Measurements from ENCODE around the gene KCNG2.

The KCNG2 gene

GRCh38 chr18:79769698-79770500 lies 27.8 kb upstream of the KCNG2 start:
- 87 to 89% methylated on average over 30 to 31 of the region's 31 CpGs for WGBS, 2 experiments (ENCODE audit: insufficient coverage in 2 of 2)
- H3K9me3 ChIP-seq (ENCODE audit: control insufficient read depth, low read length) = peaks cover 5% of the 10 kb centered on the region
- H3K4me1 ChIP-seq (ENCODE audit: control insufficient read depth, insufficient read depth, low read length, poor library complexity, severe bottlenecking) = no peaks in the 10 kb centered on the region
- no peaks in the 10 kb centered on the region for H3K36me3 ChIP-seq (ENCODE audit: control insufficient read depth, insufficient read depth, low read length)
- H3K27ac ChIP-seq (ENCODE audit: low read depth, low read length, severe bottlenecking) = no peak overlapping the region
- H3K4me3 ChIP-seq (ENCODE audit: extremely low read depth, insufficient read depth, low read length, poor library complexity, severe bottlenecking) = no peak overlapping the region

- H3K4me1 ChIP-seq (ENCODE audit: control insufficient read depth, insufficient read depth, low read length, poor library complexity, severe bottlenecking) = no peaks in the 10 kb centered on the region
- WGBS, 2 experiments (ENCODE audit: insufficient coverage in 2 of 2) = 75 to 78% methylated on average over 7 to 8 of the region's 11 CpGs
- no peak overlapping the region for H3K4me3 ChIP-seq (ENCODE audit: extremely low read depth, insufficient read depth, low read length, poor library complexity, severe bottlenecking)
- no peak overlapping the region for H3K27ac ChIP-seq (ENCODE audit: low read depth, low read length, severe bottlenecking)
- H3K36me3 ChIP-seq (ENCODE audit: control insufficient read depth, insufficient read depth, low read length) = no peaks in the 10 kb centered on the region
- H3K9me3 ChIP-seq (ENCODE audit: control insufficient read depth, low read length) = peaks cover 5% of the 10 kb centered on the region
These were observed 27.3 kb upstream of the KCNG2 start for GRCh38 chr18:79770501-79770815.

- Histone ChIP-seq H3K36me3 (ENCODE audit: control insufficient read depth, insufficient read depth, low read length) (no peaks in the 10 kb centered on the region), H3K4me1 (ENCODE audit: control insufficient read depth, insufficient read depth, low read length, poor library complexity, severe bottlenecking) (no peaks in the 10 kb centered on the region), H3K4me3 (ENCODE audit: extremely low read depth, insufficient read depth, low read length, poor library complexity, severe bottlenecking) (no peak overlapping the region), H3K27ac (ENCODE audit: low read depth, low read length, severe bottlenecking) (no peak overlapping the region), H3K9me3 (ENCODE audit: control insufficient read depth, low read length) (peaks cover 5% of the 10 kb centered on the region)
- 97 to 99% methylated on average over 6 to 7 of the region's 24 CpGs for WGBS, 2 experiments (ENCODE audit: insufficient coverage in 2 of 2)
These were observed 26.9 kb upstream of the KCNG2 start for GRCh38 chr18:79770826-79771225.

- no peaks in the 10 kb centered on the region for H3K36me3 ChIP-seq (ENCODE audit: control insufficient read depth, insufficient read depth, low read length)
- no peak overlapping the region for H3K4me3 ChIP-seq (ENCODE audit: extremely low read depth, insufficient read depth, low read length, poor library complexity, severe bottlenecking)
- WGBS, 2 experiments (ENCODE audit: insufficient coverage in 2 of 2) = 73 to 86% methylated on average over 19 to 21 of the region's 35 CpGs
- H3K9me3 ChIP-seq (ENCODE audit: control insufficient read depth, low read length) = peaks cover 5% of the 10 kb centered on the region
- H3K27ac ChIP-seq (ENCODE audit: low read depth, low read length, severe bottlenecking) = no peak overlapping the region
- H3K4me1 ChIP-seq (ENCODE audit: control insufficient read depth, insufficient read depth, low read length, poor library complexity, severe bottlenecking) = no peaks in the 10 kb centered on the region
These were observed 26.2 kb upstream of the KCNG2 start for GRCh38 chr18:79771446-79772107.

DNA sequence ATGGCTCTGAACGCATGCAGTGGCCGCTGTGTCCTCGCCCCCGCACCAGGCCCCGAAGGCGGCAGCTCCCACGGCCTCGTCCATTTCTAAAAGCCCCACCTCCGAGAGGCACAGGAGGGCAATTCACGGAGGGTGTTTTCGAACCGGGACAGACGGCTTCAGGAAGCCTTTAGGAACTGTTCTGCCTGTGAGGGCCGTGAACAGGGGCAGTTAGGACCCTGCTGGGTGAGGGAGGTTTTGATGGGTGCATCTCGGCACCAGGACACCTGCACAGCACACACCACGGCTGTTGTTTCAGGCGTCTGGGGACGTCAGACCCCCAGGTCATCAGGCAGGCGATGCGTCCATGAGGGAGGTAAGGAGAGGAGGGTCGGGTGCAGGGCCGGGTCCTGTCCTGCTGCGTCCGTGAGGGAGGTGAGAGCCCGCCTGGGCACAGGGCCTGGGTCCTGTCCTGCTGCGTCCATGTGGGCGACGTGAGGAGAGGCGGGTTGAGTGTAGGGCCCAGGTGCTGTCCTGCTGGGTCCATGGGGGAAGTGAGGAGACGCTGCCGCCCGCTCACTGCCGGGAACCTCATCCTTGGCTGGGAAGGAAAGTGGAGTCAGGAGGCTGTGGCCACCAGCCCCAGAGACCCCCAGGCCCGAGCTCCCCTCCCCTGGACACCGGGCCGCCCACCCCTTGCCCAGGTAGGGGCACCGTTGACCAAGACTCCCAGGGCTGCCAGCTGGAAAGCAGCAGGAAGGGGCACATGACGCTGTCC lies 25.5 kb upstream of the KCNG2 start:
- Histone ChIP-seq H3K4me3 (ENCODE audit: extremely low read depth, insufficient read depth, low read length, poor library complexity, severe bottlenecking) (no peak overlapping the region), H3K36me3 (ENCODE audit: control insufficient read depth, insufficient read depth, low read length) (no peaks in the 10 kb centered on the region), H3K4me1 (ENCODE audit: control insufficient read depth, insufficient read depth, low read length, poor library complexity, severe bottlenecking) (no peaks in the 10 kb centered on the region), H3K9me3 (ENCODE audit: control insufficient read depth, low read length) (peaks cover 5% of the 10 kb centered on the region), H3K27ac (ENCODE audit: low read depth, low read length, severe bottlenecking) (no peak overlapping the region)
- 85 to 87% methylated on average over 21 to 33 of the region's 38 CpGs for WGBS, 2 experiments (ENCODE audit: insufficient coverage in 2 of 2)

GRCh38 chr18:79772865-79773696 lies 24.7 kb upstream of the KCNG2 start:
- Histone ChIP-seq H3K4me3 (ENCODE audit: extremely low read depth, insufficient read depth, low read length, poor library complexity, severe bottlenecking) (no peak overlapping the region), H3K9me3 (ENCODE audit: control insufficient read depth, low read length) (peaks cover under 1% of the 10 kb centered on the region), H3K27ac (ENCODE audit: low read depth, low read length, severe bottlenecking) (no peak overlapping the region), H3K4me1 (ENCODE audit: control insufficient read depth, insufficient read depth, low read length, poor library complexity, severe bottlenecking) (no peaks in the 10 kb centered on the region), H3K36me3 (ENCODE audit: control insufficient read depth, insufficient read depth, low read length) (no peaks in the 10 kb centered on the region)
- WGBS, 2 experiments (ENCODE audit: insufficient coverage in 2 of 2) = 92 to 94% methylated on average over 24 to 31 of the region's 31 CpGs

GRCh38 chr18:79774111-79774510 lies 23.6 kb upstream of the KCNG2 start:
- Histone ChIP-seq H3K9me3 (ENCODE audit: control insufficient read depth, low read length) (no peaks in the 10 kb centered on the region), H3K4me1 (ENCODE audit: control insufficient read depth, insufficient read depth, low read length, poor library complexity, severe bottlenecking) (no peaks in the 10 kb centered on the region), H3K36me3 (ENCODE audit: control insufficient read depth, insufficient read depth, low read length) (no peaks in the 10 kb centered on the region), H3K4me3 (ENCODE audit: extremely low read depth, insufficient read depth, low read length, poor library complexity, severe bottlenecking) (no peak overlapping the region), H3K27ac (ENCODE audit: low read depth, low read length, severe bottlenecking) (no peak overlapping the region)
- 86 to 87% methylated on average over 16 to 18 of the region's 18 CpGs for WGBS, 2 experiments (ENCODE audit: insufficient coverage in 2 of 2)

- Histone ChIP-seq H3K36me3 (ENCODE audit: control insufficient read depth, insufficient read depth, low read length) (no peaks in the 10 kb centered on the region), H3K4me3 (ENCODE audit: extremely low read depth, insufficient read depth, low read length, poor library complexity, severe bottlenecking) (no peak overlapping the region), H3K27ac (ENCODE audit: low read depth, low read length, severe bottlenecking) (no peak overlapping the region), H3K4me1 (ENCODE audit: control insufficient read depth, insufficient read depth, low read length, poor library complexity, severe bottlenecking) (no peaks in the 10 kb centered on the region), H3K9me3 (ENCODE audit: control insufficient read depth, low read length) (no peaks in the 10 kb centered on the region)
- 88% methylated on average over 31 to 35 of the region's 35 CpGs for WGBS, 2 experiments (ENCODE audit: insufficient coverage in 2 of 2)
These were observed 22.1 kb upstream of the KCNG2 start for GRCh38 chr18:79775441-79776221.

GRCh38 chr18:79776674-79777073 lies 21.1 kb upstream of the KCNG2 start:
- H3K9me3 ChIP-seq (ENCODE audit: control insufficient read depth, low read length) = no peaks in the 10 kb centered on the region
- H3K36me3 ChIP-seq (ENCODE audit: control insufficient read depth, insufficient read depth, low read length) = no peaks in the 10 kb centered on the region
- no peaks in the 10 kb centered on the region for H3K4me1 ChIP-seq (ENCODE audit: control insufficient read depth, insufficient read depth, low read length, poor library complexity, severe bottlenecking)
- no peak overlapping the region for H3K4me3 ChIP-seq (ENCODE audit: extremely low read depth, insufficient read depth, low read length, poor library complexity, severe bottlenecking)
- H3K27ac ChIP-seq (ENCODE audit: low read depth, low read length, severe bottlenecking) = no peak overlapping the region
- 90 to 100% methylated on average over 2 of the region's 2 CpGs for WGBS, 2 experiments (ENCODE audit: insufficient coverage in 2 of 2)

Measured in mesodermal cell (in vitro differentiated cells).